Left renal pelvis (tissue), 4 donors: Measurements from ENCODE around the gene COL16A1. TPM values are rescaled to one million over a fixed set of nuclear protein-coding genes. Genes with fewer than 3 reads are reported as not detected.
"Not testable (repeated sequence)": the region's sequence is repeated elsewhere in the genome, so short reads cannot be mapped to it uniquely, and the experiment has no call there.

Experiments
- DNase-seq, 4 donors: peaks; one replicate each; pipeline ENCODE4 v3.0.0-alpha.2; 2013; ENCODE audit warnings: low read depth in 4 of 4, low spot score in 3 of 4
- polyA plus RNA-seq, 4 donors: library from polyadenylated mRNA; unstranded; fragments of 120-200 nt; gene quantifications; one replicate each; pipeline ENCODE4 v1.2.1, GENCODE V29; 2013; ENCODE audit not compliant: insufficient read length in 4 of 4

COL16A1 gene
- polyA plus RNA-seq, 4 donors: 41.0 to 284 (median 54.4) TPM

DNA sequence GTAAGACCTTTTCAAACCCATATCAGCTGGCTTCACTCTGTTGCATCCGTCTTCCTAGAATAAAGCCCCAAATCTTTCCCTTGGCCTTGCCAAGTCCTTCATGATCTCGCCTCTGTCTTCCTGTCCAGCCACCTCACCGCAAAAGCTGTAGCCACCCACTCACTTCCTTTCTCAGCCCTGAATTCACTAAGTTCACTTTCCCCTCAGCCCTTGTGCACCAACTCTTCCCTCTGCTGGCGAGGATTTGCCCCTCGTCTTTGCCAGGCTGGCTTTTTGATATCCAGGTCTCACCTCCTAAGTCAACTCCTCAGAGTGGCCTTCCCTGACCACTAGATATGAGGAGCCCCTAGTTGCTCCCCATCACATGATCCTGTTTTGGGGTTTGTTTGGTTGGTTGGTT is 3.9 kb upstream of the COL16A1 start:
- no peak for DNase-seq

DNA sequence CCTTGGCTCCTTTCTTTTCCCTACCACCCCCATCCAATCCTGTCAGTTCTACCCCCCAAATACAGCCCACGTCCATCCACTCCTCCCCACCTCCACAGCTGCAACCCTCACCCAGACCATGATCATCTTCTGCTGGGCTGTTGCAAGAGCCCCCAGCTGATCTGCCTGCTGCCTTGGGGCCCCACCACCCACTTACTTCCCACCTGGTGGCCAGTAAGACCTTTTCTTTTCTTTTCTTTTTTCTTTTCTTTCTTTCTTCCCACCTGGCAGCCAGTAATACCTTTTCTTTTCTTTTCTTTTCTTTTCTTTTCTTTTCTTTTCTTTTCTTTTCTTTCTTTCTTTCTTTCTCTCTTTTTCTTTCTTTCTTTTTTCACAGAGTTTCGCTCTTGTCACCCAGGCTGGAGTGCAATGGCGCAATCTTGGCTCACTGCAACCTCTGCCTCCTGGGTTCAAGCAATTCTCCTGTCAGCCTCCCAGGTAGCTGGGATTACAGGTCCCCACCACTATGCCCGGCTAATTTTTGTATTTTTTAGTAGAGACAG is 3.3 kb upstream of the COL16A1 start:
- DNase-seq: not testable (repeated sequence)

DNA sequence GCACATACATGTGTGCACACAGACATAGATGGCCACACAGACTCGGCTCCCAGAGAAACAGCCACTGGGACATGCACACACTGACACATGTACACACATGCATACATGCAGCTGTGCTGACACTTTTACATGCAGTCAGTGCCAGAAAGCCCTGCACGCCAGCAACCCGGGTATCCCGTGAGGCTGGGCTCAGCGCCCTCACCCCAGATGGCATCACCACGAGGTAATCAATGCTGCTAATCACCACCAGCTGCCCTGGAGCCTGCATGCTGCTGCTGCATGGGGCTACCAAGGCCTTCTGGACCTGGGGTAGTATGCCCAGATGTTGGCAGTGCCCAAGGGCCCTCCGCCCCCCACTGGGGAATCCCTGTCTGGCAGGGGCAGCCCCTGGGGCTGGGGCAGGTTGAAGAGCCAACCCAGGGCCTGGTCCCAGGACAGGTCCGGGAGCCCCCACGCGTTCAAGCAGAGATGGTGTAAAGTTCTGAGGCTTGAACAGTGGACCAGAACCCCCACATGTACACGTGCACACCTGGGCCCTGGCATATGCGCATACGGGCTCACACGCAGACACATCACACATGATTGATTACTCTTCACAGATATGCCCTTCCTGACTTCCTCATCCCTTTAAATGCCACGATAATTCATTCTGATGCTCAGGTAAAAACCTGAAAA is 2.7 kb upstream of the COL16A1 start:
- no peak for DNase-seq

DNA sequence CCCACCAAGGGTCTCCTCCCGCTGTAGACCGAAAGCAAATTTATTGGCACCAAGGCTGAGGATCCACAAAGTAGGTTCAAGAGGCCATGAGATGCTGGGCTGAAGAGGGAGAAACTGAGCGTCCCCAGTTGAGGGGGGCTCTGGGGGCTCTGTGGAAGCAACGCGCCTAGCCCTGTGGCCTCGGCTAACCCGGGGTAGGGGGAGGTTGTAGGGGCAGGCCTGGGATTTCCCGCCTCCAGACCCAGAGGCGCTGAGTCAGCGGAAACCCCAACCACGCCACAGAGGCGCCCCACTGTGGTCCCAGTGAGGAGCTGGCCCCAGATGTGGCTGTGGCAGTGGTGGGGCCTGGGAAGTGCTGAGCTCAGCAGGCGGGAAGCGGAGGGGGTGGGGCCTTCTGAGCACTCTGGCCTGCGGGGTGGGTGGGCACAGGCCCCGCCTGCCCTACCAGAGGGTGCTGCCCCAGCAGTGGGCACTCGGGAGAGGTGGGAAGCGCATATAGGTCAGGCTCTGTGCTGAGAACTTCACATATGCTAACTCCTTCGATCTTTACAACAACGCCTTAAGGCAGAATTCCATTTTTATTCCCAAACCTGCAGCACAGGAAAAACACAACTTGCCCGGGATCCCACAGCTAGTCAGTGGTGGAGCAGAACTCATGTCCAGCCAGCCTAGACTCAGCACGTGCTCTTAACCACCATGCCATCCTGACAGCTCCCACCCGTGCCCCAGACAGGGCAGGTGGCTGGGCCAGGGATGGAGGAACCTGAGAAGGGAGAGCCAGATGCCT is 1.5 kb upstream of the COL16A1 start:
- DNase-seq: no peak

DNA sequence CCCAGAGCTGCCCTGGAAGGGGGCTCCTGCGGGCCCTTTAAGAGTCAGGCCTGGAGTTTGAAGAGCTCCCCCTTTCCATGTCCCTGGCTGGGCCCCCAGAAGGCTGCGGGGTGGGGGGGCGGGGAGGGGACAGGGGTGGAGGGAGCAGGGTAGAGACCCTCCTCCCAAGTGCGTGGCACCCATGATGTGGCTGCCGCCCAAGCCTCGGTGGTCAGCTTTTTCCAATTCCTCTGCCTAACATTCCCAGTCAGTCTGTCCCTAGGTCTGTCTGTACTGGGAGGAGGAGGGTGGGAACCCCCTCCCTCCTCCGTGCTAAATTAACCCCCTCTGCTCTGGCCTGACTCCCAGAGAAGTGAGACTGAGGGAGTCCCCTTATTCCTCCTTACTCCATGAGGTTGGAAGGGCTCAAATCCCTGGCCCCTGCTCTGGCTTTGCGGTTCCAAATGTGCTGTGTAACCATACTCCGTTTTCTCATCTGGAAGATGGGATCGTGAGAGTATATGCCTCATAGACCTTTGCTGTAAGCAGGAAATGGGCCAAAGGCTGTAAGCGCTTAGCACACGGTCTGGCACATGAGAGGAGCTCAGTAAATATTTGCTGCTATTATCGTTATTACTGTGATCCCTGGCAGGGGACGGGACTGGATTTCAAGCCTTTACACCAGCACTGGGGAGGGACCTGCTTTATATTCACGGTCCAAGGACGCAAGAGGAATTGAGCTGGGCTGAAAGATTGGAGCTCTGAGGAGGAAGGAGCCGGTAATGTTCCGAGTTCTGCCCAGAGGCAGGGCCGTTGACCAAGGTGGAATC is 658 bp upstream of the COL16A1 start:
- DNase-seq: no peak

DNA sequence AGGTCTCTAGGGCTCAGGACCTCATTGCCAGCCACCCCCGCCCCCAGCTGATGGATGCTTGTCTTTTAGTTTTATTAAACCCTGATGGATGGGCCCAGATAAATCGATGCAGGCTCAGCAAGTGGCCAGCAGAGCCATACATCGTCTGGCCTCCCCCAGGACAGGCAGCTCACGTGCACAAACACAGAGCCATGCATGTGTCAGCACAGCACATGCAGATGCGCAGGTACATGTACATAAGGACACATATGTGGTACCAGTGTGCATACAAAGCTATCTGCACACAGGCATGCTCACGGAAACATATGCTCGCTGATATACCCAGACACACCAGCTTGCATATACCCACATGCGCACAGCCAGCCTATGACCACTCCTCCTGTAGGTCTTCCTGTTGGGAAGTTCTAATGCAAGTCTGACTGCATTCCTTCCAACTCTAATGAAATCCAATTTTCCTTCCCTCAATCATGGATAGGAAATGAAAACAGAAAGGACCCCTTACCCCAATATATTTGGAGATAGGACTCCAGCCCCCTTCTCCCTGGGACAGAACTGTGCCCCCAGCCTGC is 897 bp downstream of the COL16A1 start:
- DNase-seq: no peak

DNA sequence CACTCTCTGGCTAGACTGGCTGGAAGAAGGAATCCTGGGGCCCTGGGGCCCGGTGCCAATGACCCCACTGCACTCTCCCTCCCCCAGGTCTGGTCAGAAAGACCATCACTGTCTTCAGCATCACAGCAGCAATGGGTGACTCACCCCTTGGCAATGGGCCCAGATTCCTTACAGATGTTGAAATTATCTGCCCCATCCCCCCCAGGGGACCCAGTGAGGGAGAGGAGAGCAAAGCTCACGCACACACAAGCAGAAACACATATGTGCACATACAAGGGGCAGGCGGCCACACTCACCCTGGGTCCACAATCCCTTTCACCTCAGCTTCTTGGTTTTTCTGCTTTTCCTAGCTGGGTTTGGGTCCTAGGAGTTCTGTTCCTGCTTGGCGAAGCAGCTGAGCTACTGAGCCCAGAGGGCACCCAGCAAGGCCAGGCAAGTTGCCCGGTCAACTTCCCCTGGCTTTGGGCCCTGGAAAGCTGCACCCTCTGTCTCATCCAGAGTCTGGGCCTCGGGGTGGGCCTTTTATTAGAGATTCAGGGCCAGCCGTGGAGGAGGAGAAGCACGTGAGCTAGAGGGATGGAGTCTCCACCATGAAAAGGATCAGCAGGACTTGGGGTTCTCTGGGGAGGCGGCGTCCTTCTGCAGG is 2.6 kb downstream of the COL16A1 start:
- no peak for DNase-seq

DNA sequence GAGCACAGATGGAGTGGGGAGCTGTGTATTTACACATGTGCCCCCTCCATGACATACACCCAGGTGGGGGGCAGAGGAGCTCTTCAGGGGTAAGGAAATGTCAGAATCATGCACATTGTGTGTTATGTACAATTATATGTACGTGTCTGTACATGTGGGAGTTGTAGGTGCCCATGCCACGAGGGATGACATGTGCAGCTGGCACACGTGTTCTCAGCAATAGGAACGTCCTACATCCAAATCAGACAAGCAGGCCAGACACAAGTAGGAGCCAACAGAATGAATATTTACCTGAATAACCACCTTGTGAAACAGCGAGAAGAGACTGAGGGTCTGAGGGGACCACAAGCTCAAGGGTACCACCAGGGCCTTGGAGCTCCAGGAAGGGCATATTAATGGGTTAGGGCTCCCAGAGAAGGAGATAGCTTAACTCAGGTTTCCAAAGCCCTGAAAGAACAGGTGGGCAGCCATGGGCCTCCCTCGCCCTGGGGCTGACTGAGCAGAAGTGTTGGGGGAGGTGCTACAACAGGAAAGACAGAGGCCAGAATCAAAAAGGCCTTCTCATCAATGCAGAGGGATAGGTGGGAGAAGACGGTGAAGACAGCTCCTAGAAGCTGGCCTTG is 3.2 kb downstream of the COL16A1 start:
- no peak for DNase-seq

DNA sequence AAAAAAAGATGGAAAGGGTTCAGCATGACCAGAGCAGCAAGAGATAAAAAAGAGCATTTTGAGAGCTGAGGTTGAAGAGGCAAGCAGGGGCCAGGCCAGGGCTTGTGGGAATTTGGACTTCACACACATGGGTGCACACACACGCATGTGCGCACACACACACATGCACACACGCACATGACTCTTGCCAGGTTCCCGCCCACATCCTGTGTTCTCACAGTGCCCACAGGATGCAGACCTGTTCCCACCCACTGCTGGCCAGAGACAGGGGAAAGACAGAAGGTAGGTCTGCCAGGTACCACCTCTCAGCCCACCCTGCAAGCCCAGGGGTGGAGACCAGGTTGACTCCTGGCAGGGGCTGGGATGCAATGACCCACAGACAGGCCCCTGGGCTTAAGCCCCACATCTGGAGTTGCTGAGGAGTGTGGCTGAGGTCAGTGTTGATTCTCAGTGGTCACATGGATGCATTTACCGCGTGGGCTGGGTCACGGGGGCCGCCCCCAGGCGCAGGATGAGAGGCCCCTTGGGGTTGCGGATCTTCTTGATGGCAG is 4.4 kb downstream of the COL16A1 start:
- no peak for DNase-seq

DNA sequence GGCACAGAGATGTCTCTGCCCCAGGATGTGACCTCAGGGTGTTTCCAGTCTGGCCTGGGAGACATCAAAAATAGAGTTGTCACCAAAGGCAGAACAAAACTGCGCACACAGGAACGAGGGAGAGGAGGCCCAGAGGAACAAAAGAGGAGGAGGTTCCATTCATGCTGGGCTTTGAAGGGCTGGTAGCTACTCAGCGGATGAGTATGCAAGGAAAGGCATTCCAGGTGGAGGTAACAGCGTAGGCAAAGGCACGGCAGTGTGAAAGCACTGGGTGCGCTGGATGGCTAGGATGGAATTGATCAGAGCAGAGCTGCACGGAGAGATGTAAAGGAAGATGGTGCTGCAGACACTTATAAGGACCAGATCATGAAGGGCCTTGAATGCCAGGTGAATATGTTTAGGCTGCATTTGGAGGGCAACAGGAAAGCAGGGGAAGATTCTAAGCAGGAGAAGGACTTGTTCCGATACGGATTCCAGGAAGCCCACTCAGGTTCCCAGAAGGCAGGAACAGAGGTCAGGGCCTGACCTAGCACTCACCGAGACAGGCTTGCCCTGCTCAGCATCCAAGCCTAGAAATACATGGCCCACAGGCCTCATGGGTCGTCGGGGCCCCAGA is 6.3 kb downstream of the COL16A1 start:
- no peak for DNase-seq

DNA sequence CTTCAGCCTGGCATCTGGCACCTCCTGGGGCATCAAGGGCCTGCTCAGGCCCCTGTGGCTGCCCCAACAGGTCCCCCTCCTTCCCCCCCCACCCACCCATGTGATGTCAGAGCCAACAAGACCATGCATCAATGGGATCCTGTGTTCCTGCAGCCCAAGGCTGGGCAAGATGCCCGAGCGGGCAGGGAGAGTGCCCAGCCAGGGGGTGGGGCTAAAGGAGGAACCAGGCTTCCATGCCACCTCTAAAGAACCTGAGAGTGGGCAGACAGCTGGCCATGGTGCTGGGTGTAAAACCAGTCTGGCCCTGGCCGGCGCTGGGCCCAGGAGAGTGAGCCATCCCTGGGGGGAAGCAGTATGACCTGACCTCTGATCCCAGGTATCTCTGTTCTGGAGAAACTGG is 7.6 kb downstream of the COL16A1 start:
- DNase-seq: no peak

DNA sequence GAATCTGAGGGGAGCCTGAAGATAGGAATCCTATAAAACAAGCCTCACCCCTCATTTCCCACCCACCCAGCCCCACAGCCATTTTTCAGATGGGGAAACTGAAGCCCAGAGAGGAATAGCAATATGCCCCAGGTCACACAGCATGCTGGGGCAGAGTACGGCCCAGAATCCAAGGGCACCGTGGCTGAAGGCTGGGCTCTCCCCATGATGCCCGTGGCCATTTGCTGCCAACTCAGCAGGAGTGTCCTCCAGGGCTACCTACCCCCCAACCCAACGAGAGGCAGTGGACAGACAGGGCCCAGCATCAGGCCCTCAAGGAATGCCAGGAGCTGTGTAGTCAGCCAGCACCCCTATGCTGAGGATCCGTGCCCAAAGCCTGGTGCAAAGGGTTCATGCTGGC is 8.5 kb downstream of the COL16A1 start:
- no peak for DNase-seq

DNA sequence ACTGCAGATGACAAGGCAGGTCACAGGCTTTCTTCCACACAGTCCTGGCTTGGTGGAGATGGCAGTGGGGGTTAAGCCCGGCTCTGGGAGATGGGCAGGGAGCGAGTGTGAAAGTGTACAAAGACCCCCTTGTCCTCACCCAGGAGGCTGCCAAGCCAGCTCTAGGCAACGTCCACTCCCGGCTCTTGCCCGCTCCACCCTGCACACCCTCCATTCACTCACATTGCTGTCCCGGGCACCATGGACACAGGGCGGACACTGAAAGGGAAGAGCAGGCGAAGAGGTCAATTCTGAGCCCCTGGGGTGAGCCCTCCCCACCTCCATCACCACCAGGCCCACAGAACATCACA is 8.9 kb downstream of the COL16A1 start:
- DNase-seq: no peak

DNA sequence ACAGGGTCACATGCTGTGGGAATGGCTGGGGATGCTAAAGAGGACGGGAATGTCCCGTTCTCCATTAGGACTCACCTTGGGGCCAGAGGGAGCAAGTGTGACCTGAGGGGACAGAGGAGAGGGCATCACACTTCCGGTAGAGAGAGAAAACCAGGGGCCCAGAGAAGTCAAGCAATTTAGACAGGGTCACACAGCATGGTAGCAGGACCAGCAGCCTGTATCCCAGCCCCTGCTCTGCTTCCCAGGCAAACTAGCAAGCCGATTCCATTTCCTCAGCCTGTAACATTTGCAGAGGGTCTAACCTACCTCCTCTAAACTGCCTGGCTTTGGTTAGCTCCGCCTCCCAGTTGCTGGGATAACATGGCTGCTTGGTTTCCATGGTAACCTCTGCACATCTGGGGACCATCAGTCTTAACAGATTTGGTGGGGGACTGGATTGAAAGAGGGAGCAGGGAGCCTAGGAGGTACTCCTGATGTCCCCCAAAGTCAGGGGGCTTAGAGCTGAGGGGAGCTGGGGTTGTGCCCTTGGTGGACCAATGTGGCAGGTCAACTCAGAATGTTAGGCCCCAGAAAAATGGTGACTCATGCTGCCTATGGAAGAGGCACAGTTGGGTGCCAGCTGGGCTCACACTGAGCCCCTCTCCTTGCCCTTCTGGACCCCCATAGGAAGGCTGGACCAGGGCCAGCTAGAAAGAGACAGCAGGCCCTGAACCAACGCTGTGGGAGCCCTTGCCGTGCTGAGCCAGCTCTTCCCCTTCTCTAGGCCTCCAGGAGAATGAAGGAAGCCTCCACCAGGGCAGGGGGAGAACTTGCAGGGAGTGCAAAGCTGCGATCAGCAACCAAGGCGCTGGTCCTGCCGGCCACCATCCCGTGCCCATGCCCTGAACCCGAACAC is 9.5 kb downstream of the COL16A1 start:
- no peak for DNase-seq

DNA sequence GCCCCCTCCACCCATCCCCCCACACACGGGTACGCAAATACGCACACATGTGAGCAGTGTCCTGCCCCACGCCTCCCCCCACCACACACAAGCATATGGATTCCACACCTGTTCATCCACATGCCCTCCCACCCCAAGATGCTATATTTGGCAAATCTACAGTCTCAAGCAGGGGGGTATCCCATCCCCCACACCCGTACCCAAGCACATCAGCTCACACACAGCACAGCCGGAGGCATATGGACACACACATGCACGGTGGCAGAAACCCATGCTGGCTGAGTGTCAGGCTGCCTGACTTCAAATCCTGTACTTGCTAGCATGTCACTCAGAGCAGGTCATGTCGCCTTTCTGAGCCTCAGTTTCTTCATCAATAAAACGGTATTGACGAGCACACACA is 10.6 kb downstream of the COL16A1 start:
- no peak for DNase-seq

DNA sequence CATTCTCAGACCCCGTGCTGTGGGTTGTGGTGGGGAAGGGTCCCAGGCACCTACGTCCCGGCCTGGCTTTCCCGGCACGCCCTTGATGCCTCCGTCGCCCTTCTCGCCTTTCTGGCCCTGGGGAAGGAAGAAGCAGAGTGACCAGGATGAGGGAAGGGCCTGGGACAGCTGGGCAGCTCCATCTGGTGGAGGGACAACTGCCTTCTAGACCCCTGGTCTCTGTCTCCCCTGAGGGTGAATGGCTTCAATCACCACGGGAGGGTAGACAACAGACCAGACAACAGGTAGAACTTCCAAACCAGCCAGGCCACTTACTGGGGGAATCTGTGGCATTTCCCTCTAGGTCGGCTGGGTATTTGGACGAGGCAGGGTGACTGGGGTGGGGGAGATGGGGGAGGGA is 11.9 kb downstream of the COL16A1 start:
- no peak for DNase-seq

DNA sequence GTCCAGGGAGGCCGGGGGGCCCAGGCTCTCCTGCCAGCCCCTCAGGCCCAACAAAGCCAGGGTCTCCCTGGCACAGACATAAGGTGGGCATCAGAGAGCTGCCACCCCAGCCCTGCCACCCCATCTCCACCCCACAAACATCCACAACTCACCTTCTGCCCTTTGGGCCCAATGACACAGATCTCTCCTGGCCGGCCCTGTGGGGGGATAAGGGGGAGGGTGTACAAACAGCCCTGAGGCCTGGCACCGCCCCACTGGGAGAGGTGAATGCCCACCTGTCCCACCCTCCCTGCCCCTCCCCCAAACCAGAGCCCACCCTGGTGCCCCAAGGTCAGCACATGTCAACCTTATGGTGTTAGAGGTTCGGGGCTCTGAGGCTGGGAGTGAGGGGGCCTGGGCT is 12.4 kb downstream of the COL16A1 start:
- DNase-seq: no peak

DNA sequence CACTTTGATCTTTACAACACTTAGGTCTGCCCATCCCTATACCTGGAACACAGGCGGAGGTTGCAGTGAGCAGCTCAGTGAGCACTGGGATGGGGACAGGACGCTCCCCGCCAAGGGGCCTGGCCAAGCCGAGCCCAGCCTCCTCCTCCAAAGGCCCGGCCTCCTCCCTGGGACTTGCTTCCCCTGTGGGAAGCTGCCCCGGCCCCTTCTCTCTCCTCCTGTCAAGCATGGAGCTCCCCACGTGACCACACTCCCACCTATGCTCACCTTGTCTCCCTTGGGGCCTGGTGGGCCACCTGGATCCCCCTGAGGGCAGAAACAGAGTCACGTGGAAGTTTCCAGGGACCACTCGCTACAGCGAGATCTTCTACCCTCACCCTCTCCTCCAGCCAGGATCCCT is 12.9 kb downstream of the COL16A1 start:
- no peak for DNase-seq
